Activated T-cell treated with anti-CD3 and anti-CD28 coated beads, Interleukin-2, amount 50 U/mL, for 24 hours (primary cell): ENCODE data around the gene SMTNL2.
"Not testable (repeated sequence)": the region's sequence is repeated elsewhere in the genome, so short reads cannot be mapped to it uniquely, and the experiment has no call there.

Experiments
- DNase-seq: peaks from one replicate; pipeline ENCODE4 v3.0.0-alpha.2; 2020
- H3K27ac Mint-ChIP-seq: 2 replicates; pipeline ENCODE4 v1.8.0; 2020; ENCODE audit warnings: mild to moderate bottlenecking, mixed read lengths
- H3K27me3 Mint-ChIP-seq: 2 replicates; pipeline ENCODE4 v1.8.0; 2020; ENCODE audit warnings: mixed read lengths
- H3K36me3 Mint-ChIP-seq: 2 replicates; pipeline ENCODE4 v1.8.0; 2020; ENCODE audit warnings: low read depth, mixed read lengths
- H3K4me1 Mint-ChIP-seq: 2 replicates; pipeline ENCODE4 v1.8.0; 2020; ENCODE audit warnings: low read depth, mixed read lengths
- H3K4me3 Mint-ChIP-seq: 2 replicates; pipeline ENCODE4 v1.8.0; 2020; ENCODE audit warnings: mild to moderate bottlenecking, moderate library complexity, mixed read lengths
- H3K9me3 Mint-ChIP-seq: 2 replicates; pipeline ENCODE4 v1.8.0; 2020; ENCODE audit warnings: mixed read lengths

Gene SMTNL2

GRCh38 chr17:4580291-4580690, 4.0 kb upstream of the SMTNL2 start:
- DNase-seq: no peak
- H3K36me3 Mint-ChIP-seq: no peaks in the 10 kb centered on the region
- H3K27ac Mint-ChIP-seq: no peak overlapping the region
- H3K4me3 Mint-ChIP-seq: no peak overlapping the region
- H3K27me3 Mint-ChIP-seq: peaks cover 34% of the 10 kb centered on the region
- H3K9me3 Mint-ChIP-seq: no peaks in the 10 kb centered on the region
- H3K4me1 Mint-ChIP-seq: peaks cover 8% of the 10 kb centered on the region

GRCh38 chr17:4582101-4582501, 2.2 kb upstream of the SMTNL2 start:
- Mint-ChIP-seq H3K4me3 (no peak overlapping the region), H3K36me3 (no peaks in the 10 kb centered on the region), H3K4me1 (peaks cover 8% of the 10 kb centered on the region), H3K27ac (no peak overlapping the region), H3K27me3 (peaks cover 51% of the 10 kb centered on the region), H3K9me3 (no peaks in the 10 kb centered on the region)
- DNase-seq: no peak

GRCh38 chr17:4582691-4583090, 1.6 kb upstream of the SMTNL2 start:
- DNase-seq: no peak
- no peaks in the 10 kb centered on the region for H3K36me3 Mint-ChIP-seq
- peaks cover 51% of the 10 kb centered on the region for H3K27me3 Mint-ChIP-seq
- H3K4me1 Mint-ChIP-seq: peaks cover 8% of the 10 kb centered on the region
- no peak overlapping the region for H3K27ac Mint-ChIP-seq
- H3K4me3 Mint-ChIP-seq: no peak overlapping the region
- no peaks in the 10 kb centered on the region for H3K9me3 Mint-ChIP-seq

- Mint-ChIP-seq H3K27ac (no peak overlapping the region), H3K36me3 (no peaks in the 10 kb centered on the region)
Measured at GRCh38 chr17:4583206-4583605, 1.1 kb upstream of the SMTNL2 start.

GRCh38 chr17:4583782-4584100, 588 bp upstream of the SMTNL2 start:
- Mint-ChIP-seq H3K27ac (no peak overlapping the region), H3K4me3 (peak overlapping the region; percentile 57), H3K9me3 (no peaks in the 10 kb centered on the region), H3K27me3 (peaks cover 51% of the 10 kb centered on the region), H3K36me3 (no peaks in the 10 kb centered on the region), H3K4me1 (peaks cover 8% of the 10 kb centered on the region)
- DNase-seq: peak; percentile 50

More at GRCh38 chr17:4583206-4583605, 1.1 kb upstream of the SMTNL2 start:
- no peak for DNase-seq
- Mint-ChIP-seq H3K9me3 (no peaks in the 10 kb centered on the region), H3K4me1 (peaks cover 8% of the 10 kb centered on the region), H3K4me3 (no peak overlapping the region), H3K27me3 (peaks cover 51% of the 10 kb centered on the region)

GRCh38 chr17:4584917-4585637, 748 bp downstream of the SMTNL2 start:
- peak overlapping the region; percentile 10 for H3K4me3 Mint-ChIP-seq
- peaks cover 51% of the 10 kb centered on the region for H3K27me3 Mint-ChIP-seq
- peaks cover 8% of the 10 kb centered on the region for H3K4me1 Mint-ChIP-seq
- DNase-seq: no peak
- no peak overlapping the region for H3K27ac Mint-ChIP-seq
- H3K36me3 Mint-ChIP-seq: no peaks in the 10 kb centered on the region
- H3K9me3 Mint-ChIP-seq: no peaks in the 10 kb centered on the region

- H3K4me1 Mint-ChIP-seq: peaks cover 8% of the 10 kb centered on the region
- no peaks in the 10 kb centered on the region for H3K36me3 Mint-ChIP-seq
- H3K27me3 Mint-ChIP-seq: peaks cover 51% of the 10 kb centered on the region
- no peak overlapping the region for H3K27ac Mint-ChIP-seq
- no peaks in the 10 kb centered on the region for H3K9me3 Mint-ChIP-seq
- no peak for DNase-seq
- H3K4me3 Mint-ChIP-seq: no peak overlapping the region
Measured at GRCh38 chr17:4585638-4585994, 1.3 kb downstream of the SMTNL2 start.

GRCh38 chr17:4586043-4586442, 1.7 kb downstream of the SMTNL2 start:
- Mint-ChIP-seq H3K36me3 (no peaks in the 10 kb centered on the region), H3K9me3 (no peaks in the 10 kb centered on the region), H3K27me3 (peaks cover 48% of the 10 kb centered on the region), H3K4me1 (peaks cover 8% of the 10 kb centered on the region), H3K27ac (no peak overlapping the region), H3K4me3 (no peak overlapping the region)
- DNase-seq: no peak

- Mint-ChIP-seq H3K36me3 (no peaks in the 10 kb centered on the region), H3K9me3 (no peaks in the 10 kb centered on the region), H3K27ac (no peak overlapping the region), H3K4me3 (no peak overlapping the region), H3K4me1 (peaks cover 8% of the 10 kb centered on the region), H3K27me3 (peaks cover 39% of the 10 kb centered on the region)
- no peak for DNase-seq
Measured at GRCh38 chr17:4587195-4587594, 2.9 kb downstream of the SMTNL2 start.

GRCh38 chr17:4587803-4588202, 3.5 kb downstream of the SMTNL2 start:
- peaks cover 8% of the 10 kb centered on the region for H3K4me1 Mint-ChIP-seq
- H3K27me3 Mint-ChIP-seq: peaks cover 36% of the 10 kb centered on the region
- no peaks in the 10 kb centered on the region for H3K9me3 Mint-ChIP-seq
- H3K27ac Mint-ChIP-seq: no peak overlapping the region
- DNase-seq: no peak
- H3K36me3 Mint-ChIP-seq: no peaks in the 10 kb centered on the region
- no peak overlapping the region for H3K4me3 Mint-ChIP-seq

- no peak overlapping the region for H3K4me3 Mint-ChIP-seq
- no peaks in the 10 kb centered on the region for H3K9me3 Mint-ChIP-seq
- DNase-seq: no peak
- H3K36me3 Mint-ChIP-seq: no peaks in the 10 kb centered on the region
- peaks cover 30% of the 10 kb centered on the region for H3K27me3 Mint-ChIP-seq
- no peak overlapping the region for H3K27ac Mint-ChIP-seq
- H3K4me1 Mint-ChIP-seq: peaks cover 8% of the 10 kb centered on the region
Measured at GRCh38 chr17:4588391-4588790, 4.1 kb downstream of the SMTNL2 start.

- H3K36me3 Mint-ChIP-seq: no peaks in the 10 kb centered on the region
- H3K4me1 Mint-ChIP-seq: peaks cover 3% of the 10 kb centered on the region
- H3K27ac Mint-ChIP-seq: no peak overlapping the region
- H3K4me3 Mint-ChIP-seq: no peak overlapping the region
- H3K9me3 Mint-ChIP-seq: no peaks in the 10 kb centered on the region
- DNase-seq: no peak
- peaks cover 26% of the 10 kb centered on the region for H3K27me3 Mint-ChIP-seq
Measured at GRCh38 chr17:4588898-4589625, 4.7 kb downstream of the SMTNL2 start.

- H3K27ac Mint-ChIP-seq, H3K4me1 Mint-ChIP-seq, DNase-seq, H3K36me3 Mint-ChIP-seq, H3K9me3 Mint-ChIP-seq, H3K4me3 Mint-ChIP-seq: not testable (repeated sequence)
- peaks cover 27% of the 10 kb centered on the region for H3K27me3 Mint-ChIP-seq
Measured at GRCh38 chr17:4590042-4590441, 5.7 kb downstream of the SMTNL2 start.

- no peaks in the 10 kb centered on the region for H3K36me3 Mint-ChIP-seq
- H3K9me3 Mint-ChIP-seq: no peaks in the 10 kb centered on the region
- peaks cover 19% of the 10 kb centered on the region for H3K27me3 Mint-ChIP-seq
- peaks cover 5% of the 10 kb centered on the region for H3K4me1 Mint-ChIP-seq
- DNase-seq: no peak
- no peak overlapping the region for H3K4me3 Mint-ChIP-seq
- no peak overlapping the region for H3K27ac Mint-ChIP-seq
Measured at GRCh38 chr17:4590981-4591453, 6.7 kb downstream of the SMTNL2 start.

- no peak overlapping the region for H3K4me3 Mint-ChIP-seq
- peaks cover 14% of the 10 kb centered on the region for H3K27me3 Mint-ChIP-seq
- H3K4me1 Mint-ChIP-seq: peaks cover 5% of the 10 kb centered on the region
- no peaks in the 10 kb centered on the region for H3K36me3 Mint-ChIP-seq
- H3K9me3 Mint-ChIP-seq: no peaks in the 10 kb centered on the region
- DNase-seq: no peak
- H3K27ac Mint-ChIP-seq: no peak overlapping the region
Measured at GRCh38 chr17:4591529-4591928, 7.2 kb downstream of the SMTNL2 start.
